GM10266 (cell line): ENCODE results near the gene SPAG9.

Experiments used
- DNase-seq: peaks from one replicate; pipeline ENCODE4 v3.0.0; 2012; ENCODE audit errors: extremely low spot score
- CTCF ChIP-seq: IDR thresholded peaks from 2 replicates; pipeline ENCODE4 v1.5.1; 2012; ENCODE audit warnings: mild to moderate bottlenecking, low read depth; ENCODE audit not compliant: control insufficient read depth, insufficient read depth; ENCODE audit errors: missing control alignments

Gene SPAG9

GRCh38 chr17:50918071-50918932 lies 202.4 kb downstream of the SPAG9 start:
- DNase-seq, result no peak
- TF ChIP-seq CTCF, result no peak

GRCh38 chr17:50917418-50917743 lies 203.3 kb downstream of the SPAG9 start:
- DNase-seq, result peak; percentile 44
- no peak for TF ChIP-seq CTCF

- DNase-seq, result no peak
- no peak for TF ChIP-seq CTCF
Observed at GRCh38 chr17:50916708-50917417, 203.8 kb downstream of the SPAG9 start.

GRCh38 chr17:50916026-50916707 lies 204.5 kb downstream of the SPAG9 start:
- DNase-seq, result no peak

GRCh38 chr17:50914505-50915063 lies 206.1 kb downstream of the SPAG9 start:
- DNase-seq, result no peak
- no peak for TF ChIP-seq CTCF

More at GRCh38 chr17:50916026-50916707, 204.5 kb downstream of the SPAG9 start:
- TF ChIP-seq CTCF, result no peak

GRCh38 chr17:50913120-50913519 lies 207.5 kb downstream of the SPAG9 start:
- DNase-seq, result no peak
- no peak for TF ChIP-seq CTCF
